ENCODE data around the gene AP1B1. TPM values are rescaled to one million over a fixed set of nuclear protein-coding genes. Genes with fewer than 3 reads are reported as not detected.

Gene AP1B1
- total and polyA plus RNA-seq, 2 of the 13 experiments (the other 11 are each of a cell fraction or from before 2014, with no cell fraction given), result 26.6 to 29.7 TPM

GRCh38 chr22:29305836-29306174 lies 82.6 kb downstream of the AP1B1 start:
- FAIRE-seq (no peak), DNase-seq (ENCODE audit: low spot score) (no peak), ATAC-seq (no peak)
- H3K36me3 ChIP-seq (replicated peaks in 1 of 2; ENCODE audit: control insufficient read depth in 1 of 2, insufficient read depth in 2 of 2, low read length in 2 of 2), result no peaks in the 10 kb centered on the region
- peak overlapping the region in 1 of 3 experiments; percentile 88; a peak in 2 of 6 replicates for H3K4me3 ChIP-seq (replicated peaks in 1 of 3; ENCODE audit: insufficient read depth in 1 of 3, low read depth in 2 of 3, low read length in 3 of 3)
- H2AFZ ChIP-seq (ENCODE audit: low read length), result peak overlapping the region; percentile 23
- peaks cover 62% of the 10 kb centered on the region for H3K4me1 ChIP-seq (ENCODE audit: insufficient read depth, low read length)
- H3K9ac ChIP-seq (ENCODE audit: insufficient read depth, low read depth, low read length), result no peak overlapping the region
- no peaks in the 10 kb centered on the region for H3K27me3 ChIP-seq (ENCODE audit: control insufficient read depth in 1 of 2, insufficient read depth in 2 of 2, low read length in 2 of 2)
- TF ChIP-seq ZNF496 (CRISPR knock-in tag; IDR thresholded peaks at IDR 0.05; ENCODE audit: insufficient replicate concordance) (no peak), ZFP37 (CRISPR knock-in tag; IDR thresholded peaks at IDR 0.05; ENCODE audit: borderline replicate concordance) (no peak), LBX2 (CRISPR knock-in tag; IDR thresholded peaks at IDR 0.05; ENCODE audit: borderline replicate concordance) (0 out of 2 replicates have a peak, but pooled peaks have one; percentile 45), ZKSCAN1 (IDR thresholded peaks at IDR 0.05; ENCODE audit: low read length) (peak; percentile 98), ZNF878 (CRISPR knock-in tag; IDR thresholded peaks at IDR 0.05) (peak; percentile 46; the same call in 1 of the 2 replicates), POGK (CRISPR knock-in tag; conservative IDR thresholded peaks at IDR 0.05) (no peak), REL (CRISPR knock-in tag; conservative IDR thresholded peaks at IDR 0.05) (no peak), KLF9 (CRISPR knock-in tag; IDR thresholded peaks at IDR 0.05; ENCODE audit: low read depth) (no peak), ZSCAN31 (CRISPR knock-in tag; IDR thresholded peaks at IDR 0.05; ENCODE audit: low read depth) (0 out of 2 replicates have a peak, but pooled peaks have one; percentile 13), GABPB1 (CRISPR knock-in tag; IDR thresholded peaks at IDR 0.05) (no peak), ZNF703 (CRISPR knock-in tag; IDR thresholded peaks at IDR 0.05; ENCODE audit: borderline replicate concordance) (no peak)
- H3K4me2 ChIP-seq (ENCODE audit: low read depth, low read length), result peak overlapping the region; percentile 98
- 0 out of 2 replicates have a peak, but pooled peaks cover 3% of the 10 kb centered on the region for H4K20me1 ChIP-seq (ENCODE audit: insufficient read depth, low read length)
- ChIA-PET POLR2A (no interaction called here), CTCF (ENCODE audit: low intra/inter-chr PET ratio, low total read pairs) (interaction anchor here (2.2 kb wide), 1 partner anchor 54 kb away, joined by 8 read pairs; no protein-coding TSS in a partner anchor)
- H3K79me2 ChIP-seq (ENCODE audit: insufficient read depth, low read length), result no peaks in the 10 kb centered on the region
- 42% methylated on average over 6 of the region's 7 CpGs for WGBS (ENCODE audit: low lambda C conversion rate)
- intact Hi-C loops (cut with micrococcal nuclease; ENCODE audit: unreplicated experiment) (loop anchor here (1.0 kb wide), 1 partner anchor 53 kb away; no protein-coding TSS in a partner anchor), in situ Hi-C loops (cut with HindIII; ENCODE audit: extremely low pct_ligation_motif_present, low pct_unique_long_range_greater_than_20kb) (loop anchor here (5.0 kb wide), 1 partner anchor 51 kb away; no protein-coding TSS in a partner anchor)
- H3K27ac ChIP-seq (ENCODE audit: extremely low read length, insufficient read depth, low read length), result no peak overlapping the region
- BruUV-seq (replicated peaks), result no TSS peak
- no peaks in the 10 kb centered on the region for H3K9me3 ChIP-seq (ENCODE audit: low read length)

Data from HepG2 (cell line).